KG1 (cell line): Measurements from ENCODE around the gene PLEKHG1.

Source experiments
- DNase-seq: peaks from one replicate; lab custom pipeline; 2025; lab: John Stamatoyannopoulos, UW

The PLEKHG1 gene

DNA sequence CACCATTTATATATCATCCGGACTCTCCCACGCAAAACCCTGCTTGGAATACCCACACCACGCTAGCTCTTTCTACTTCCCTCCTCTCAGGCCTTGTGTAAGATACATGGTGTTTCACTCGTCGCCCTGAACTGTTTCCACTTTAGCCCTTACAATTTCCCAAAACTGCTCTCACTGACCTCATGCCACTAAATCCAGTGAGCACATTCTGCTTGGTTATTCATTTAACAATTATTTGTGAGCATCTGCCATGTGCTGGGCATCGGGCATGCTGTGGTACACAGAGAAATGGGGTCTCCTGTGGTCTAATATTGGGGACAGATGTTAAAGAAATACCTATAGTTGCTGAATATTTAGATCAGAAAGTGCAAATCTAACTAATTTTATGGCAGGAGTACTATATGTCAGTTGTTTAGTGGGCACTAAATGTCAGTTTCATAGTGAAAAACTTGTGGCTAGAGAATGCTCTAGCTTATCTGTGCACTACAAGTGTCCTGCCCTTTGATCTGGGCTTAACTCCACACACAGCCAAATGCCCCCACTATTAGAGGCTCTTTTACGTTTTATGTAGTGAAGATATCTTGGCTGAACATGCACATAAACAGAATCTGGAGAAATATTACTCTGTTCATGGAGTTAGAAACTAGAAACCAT, 41.0 kb downstream of the PLEKHG1 start:
- DNase-seq: no peak

DNA sequence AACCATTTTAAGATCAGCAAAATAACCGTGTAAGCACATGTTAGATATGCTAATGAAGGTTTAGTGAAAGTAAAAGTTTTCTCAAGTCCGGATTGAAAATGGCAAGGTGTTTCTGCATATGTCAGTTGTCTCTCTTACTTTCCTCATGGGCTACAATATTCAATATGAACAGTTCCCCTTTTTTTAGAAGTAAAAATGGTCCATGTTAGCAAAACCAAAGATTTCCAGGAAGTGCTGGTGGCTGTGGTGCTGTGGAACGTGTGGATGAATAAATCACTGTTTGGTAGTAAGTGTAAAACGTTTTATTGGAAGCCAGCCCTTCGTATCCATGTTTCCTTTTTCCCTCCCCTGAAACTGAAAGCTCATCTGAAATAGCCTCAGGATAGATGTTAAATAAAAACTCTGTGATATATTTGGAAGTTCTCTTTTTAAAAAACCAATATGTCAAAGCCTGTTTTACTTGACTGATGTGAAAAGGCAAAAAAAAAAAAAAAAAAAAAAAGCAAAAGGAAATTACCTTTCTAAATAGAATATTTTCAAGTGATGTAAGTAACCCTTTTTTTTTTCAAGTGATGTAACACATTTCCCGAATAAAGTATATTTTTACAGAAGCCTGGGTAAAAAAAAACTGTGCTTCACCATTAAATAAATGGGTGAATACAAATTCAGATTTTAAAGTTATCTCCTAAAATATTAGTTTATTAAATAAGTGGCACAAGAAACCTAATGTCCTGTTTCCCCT, 41.9 kb downstream of the PLEKHG1 start:
- no peak for DNase-seq

DNA sequence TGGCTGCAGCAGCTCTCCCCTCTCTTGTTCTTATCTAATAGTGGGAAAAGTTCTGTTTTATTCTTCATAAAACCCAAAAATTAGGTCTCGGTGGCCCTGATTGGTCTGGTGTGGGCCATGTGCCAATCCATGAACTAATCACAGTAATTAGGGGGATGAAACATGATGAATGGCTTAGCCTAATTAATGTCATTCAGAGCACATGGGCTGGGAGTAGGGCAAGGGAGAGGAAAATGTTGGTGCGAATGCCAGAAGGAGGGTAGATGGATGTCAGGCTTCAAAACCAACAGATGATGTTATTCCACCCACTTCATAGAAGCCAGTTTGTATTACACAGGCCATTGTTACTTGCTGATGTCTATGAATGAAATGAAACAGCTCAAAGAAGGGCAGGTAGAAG, 46.5 kb downstream of the PLEKHG1 start:
- DNase-seq: no peak

DNA sequence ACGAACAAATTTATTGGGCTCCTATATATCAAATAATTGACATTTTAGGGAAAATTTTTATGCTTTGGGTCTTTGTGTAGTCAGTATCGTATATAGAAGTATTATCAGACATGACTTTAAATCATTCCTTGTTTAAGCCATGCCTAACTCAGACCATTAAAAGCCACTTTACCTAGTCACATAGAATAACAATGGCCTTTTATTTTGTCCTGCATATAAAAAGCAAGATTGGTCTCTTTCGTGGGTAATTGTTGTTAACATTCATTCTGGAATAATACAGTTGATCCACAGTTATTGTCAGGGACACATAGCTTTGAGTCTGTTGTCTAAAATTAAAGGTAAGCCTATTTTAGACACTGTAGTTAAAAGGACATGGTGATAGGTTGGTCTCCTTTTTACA, 47.4 kb downstream of the PLEKHG1 start:
- DNase-seq: no peak
